ENCODE results near the gene MROH9. TPM values are rescaled to one million over a fixed set of nuclear protein-coding genes. Genes with fewer than 3 reads are reported as not detected.

The MROH9 gene
- total and polyA plus RNA-seq, 7 donors, result not detected

DNA sequence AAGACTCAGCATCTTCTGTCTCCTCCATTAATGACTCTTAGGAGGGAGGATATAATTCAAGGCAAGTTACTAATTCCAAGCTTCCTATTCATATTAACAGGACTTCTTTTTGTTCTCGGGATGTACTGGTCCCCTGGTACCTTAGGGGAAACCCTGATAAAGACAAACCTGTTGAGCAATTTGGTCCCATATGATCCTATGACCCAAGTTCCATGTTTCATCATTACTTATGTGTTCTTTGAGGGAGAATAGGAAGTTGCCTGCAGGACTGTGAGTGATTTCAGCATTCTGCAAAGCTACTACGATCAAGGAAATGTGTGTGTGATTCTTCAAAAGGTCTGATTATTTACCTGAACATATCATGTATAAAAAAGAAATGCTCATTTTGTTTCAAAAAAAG is 149.5 kb downstream of the MROH9 start:
- no peak overlapping the region for H3K27ac ChIP-seq
- H3K9me3 ChIP-seq, result no peaks in the 10 kb centered on the region
- H3K27me3 ChIP-seq (ENCODE audit: insufficient read depth in 3 of 3, low read length in 2 of 3), result no peaks in the 10 kb centered on the region
- no peak overlapping the region for H3K4me3 ChIP-seq
- TF ChIP-seq, protein P1, sequence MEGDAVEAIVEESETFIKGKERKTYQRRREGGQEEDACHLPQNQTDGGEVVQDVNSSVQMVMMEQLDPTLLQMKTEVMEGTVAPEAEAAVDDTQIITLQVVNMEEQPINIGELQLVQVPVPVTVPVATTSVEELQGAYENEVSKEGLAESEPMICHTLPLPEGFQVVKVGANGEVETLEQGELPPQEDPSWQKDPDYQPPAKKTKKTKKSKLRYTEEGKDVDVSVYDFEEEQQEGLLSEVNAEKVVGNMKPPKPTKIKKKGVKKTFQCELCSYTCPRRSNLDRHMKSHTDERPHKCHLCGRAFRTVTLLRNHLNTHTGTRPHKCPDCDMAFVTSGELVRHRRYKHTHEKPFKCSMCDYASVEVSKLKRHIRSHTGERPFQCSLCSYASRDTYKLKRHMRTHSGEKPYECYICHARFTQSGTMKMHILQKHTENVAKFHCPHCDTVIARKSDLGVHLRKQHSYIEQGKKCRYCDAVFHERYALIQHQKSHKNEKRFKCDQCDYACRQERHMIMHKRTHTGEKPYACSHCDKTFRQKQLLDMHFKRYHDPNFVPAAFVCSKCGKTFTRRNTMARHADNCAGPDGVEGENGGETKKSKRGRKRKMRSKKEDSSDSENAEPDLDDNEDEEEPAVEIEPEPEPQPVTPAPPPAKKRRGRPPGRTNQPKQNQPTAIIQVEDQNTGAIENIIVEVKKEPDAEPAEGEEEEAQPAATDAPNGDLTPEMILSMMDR (IDR thresholded peaks at IDR 0.05), result no peak
- intact Hi-C loops (cut with DNase I), result loop anchor here in 1 of 2 donors (10.0 kb wide), 1 partner anchor 230 kb away; the partner anchor contains the start of gene FMO4
- no peak for ATAC-seq
- 90 to 93% (median 92%) methylated on average over 2 of the region's 2 CpGs for WGBS, 3 donors
- H3K36me3 ChIP-seq (ENCODE audit: insufficient read depth in 1 of 2, low read depth in 1 of 2), result no peaks in the 10 kb centered on the region
- DNase-seq, result no peak
- no peaks in the 10 kb centered on the region for H3K4me1 ChIP-seq

DNA sequence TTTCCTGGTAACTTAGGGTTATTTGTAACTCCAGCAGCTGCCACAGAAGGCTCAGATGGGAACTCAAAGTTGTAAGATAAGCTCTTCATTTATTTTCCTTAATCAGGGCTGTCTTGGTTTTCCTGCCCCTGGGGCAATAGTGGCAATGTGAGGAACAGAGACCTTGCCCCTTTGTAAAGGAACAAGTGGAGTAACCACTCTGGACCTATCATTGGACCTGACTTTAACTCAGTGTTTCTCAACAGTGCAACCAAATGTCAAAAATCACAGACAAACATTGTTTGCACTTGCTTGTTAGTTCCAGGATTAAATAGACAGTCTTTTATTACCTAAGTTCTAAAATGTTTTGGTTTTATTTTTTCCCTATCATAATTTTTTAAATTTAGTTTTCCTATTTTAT is 152.6 kb downstream of the MROH9 start:
- H3K4me1 ChIP-seq, result no peaks in the 10 kb centered on the region
- no peaks in the 10 kb centered on the region for H3K27me3 ChIP-seq (ENCODE audit: insufficient read depth in 3 of 3, low read length in 2 of 3)
- ATAC-seq (no peak), DNase-seq (no peak)
- TF ChIP-seq, protein P1 (IDR thresholded peaks at IDR 0.05), result no peak
- no peaks in the 10 kb centered on the region for H3K36me3 ChIP-seq (ENCODE audit: insufficient read depth in 1 of 2, low read depth in 1 of 2)
- H3K9me3 ChIP-seq, result no peaks in the 10 kb centered on the region
- no peak overlapping the region for H3K4me3 ChIP-seq
- intact Hi-C loops (cut with DNase I), result loop anchor here in 1 of 2 donors (10.0 kb wide), 1 partner anchor 227 kb away; the partner anchor contains the start of gene FMO4
- H3K27ac ChIP-seq, result no peak overlapping the region

DNA sequence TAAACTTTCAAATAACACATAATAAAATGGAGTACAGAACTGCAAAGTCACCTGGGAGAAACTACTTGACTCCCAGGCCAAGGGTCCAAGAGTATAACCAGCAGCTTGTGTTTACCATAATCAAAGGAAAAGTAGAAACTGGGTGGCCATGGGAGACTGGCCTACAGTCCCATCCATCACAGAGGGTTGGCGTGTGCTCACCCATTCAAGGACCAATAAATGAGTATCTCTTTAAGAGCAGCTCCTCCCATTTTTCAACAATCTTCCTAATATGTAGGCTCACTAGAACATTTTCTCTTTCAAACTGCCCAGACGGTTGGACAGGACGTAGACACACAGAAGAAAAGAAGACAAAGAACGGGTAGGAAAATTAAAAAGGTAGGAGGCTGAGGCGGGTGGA is 155.3 kb downstream of the MROH9 start, which contains the start of gene FMO3:
Gene FMO3 (plus strand): TSS at position 302 of the 400 bp plus-strand sequence. CDS start 1,754 bp downstream, outside the sequence.
- Histone ChIP-seq H3K9me3 (no peaks in the 10 kb centered on the region), H3K27me3 (ENCODE audit: insufficient read depth in 3 of 3, low read length in 2 of 3) (no peaks in the 10 kb centered on the region), H3K36me3 (ENCODE audit: insufficient read depth in 1 of 2, low read depth in 1 of 2) (no peaks in the 10 kb centered on the region), H3K27ac (no peak within 1 kb of the TSS), H3K4me3 (no peak within 1 kb of the TSS), H3K4me1 (no peaks in the 10 kb centered on the region)
- DNase-seq (no peak), ATAC-seq (no peak)
- TF ChIP-seq, protein P1 (IDR thresholded peaks at IDR 0.05), result no peak
- intact Hi-C loops (cut with DNase I), result no loop called here
- 78 to 86% (median 84%) methylated on average over 5 of the region's 5 CpGs for WGBS, 3 donors

DNA sequence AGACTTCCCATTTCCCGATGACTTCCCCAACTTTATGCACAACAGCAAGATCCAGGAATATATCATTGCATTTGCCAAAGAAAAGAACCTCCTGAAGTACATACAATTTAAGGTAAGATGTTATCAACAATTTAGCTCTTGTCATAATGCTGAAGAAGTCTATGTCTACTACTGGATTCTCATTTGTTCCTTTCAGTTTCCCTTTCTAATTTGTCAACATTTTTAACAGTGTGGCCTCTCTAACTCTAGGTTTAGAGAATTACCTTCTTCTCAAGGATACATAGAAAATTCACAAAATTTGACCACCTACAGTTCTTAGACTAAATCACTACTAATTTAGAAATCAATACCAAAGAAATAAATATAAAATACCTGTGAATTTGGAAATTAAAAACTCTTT is 168.5 kb downstream of the MROH9 start:
- TF ChIP-seq, protein P1 (IDR thresholded peaks at IDR 0.05), result no peak
- 75 to 89% (median 78%) methylated on average over 1 of the region's 1 CpG for WGBS, 3 donors
- no peaks in the 10 kb centered on the region for H3K27me3 ChIP-seq (ENCODE audit: insufficient read depth in 3 of 3, low read length in 2 of 3)
- no peaks in the 10 kb centered on the region for H3K36me3 ChIP-seq (ENCODE audit: insufficient read depth in 1 of 2, low read depth in 1 of 2)
- ATAC-seq (no peak), DNase-seq (no peak)
- no peak overlapping the region for H3K4me3 ChIP-seq
- no peak overlapping the region for H3K27ac ChIP-seq
- intact Hi-C loops (cut with DNase I), result no loop called here
- no peaks in the 10 kb centered on the region for H3K4me1 ChIP-seq
- H3K9me3 ChIP-seq, result no peaks in the 10 kb centered on the region

DNA sequence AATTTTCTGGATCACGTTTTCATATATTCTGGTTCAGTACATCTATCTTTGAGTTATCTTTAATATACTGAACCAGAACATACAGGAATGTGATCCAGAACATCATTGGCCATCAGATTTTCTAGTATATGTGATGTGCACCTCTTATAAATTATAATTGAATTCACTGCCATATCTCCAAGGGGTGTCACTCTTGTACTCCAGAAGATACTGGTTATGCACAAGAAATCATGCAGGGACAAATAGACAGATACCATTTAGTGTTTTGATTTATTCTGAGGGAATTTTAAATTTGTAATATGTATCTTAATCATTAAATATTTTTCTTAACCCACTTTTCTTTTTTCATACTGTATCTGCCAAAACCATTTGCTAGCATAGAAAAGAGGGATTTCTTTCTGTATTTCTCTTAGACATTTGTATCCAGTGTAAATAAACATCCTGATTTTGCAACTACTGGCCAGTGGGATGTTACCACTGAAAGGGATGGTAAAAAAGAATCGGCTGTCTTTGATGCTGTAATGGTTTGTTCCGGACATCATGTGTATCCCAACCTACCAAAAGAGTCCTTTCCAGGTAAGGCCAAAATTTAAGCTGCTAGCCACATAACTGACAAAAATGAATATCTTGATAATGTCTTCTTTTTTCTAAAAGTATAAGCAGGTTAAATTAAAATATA is 172.1 kb downstream of the MROH9 start:
- no peaks in the 10 kb centered on the region for H3K9me3 ChIP-seq
- H3K4me3 ChIP-seq, result no peak overlapping the region
- H3K4me1 ChIP-seq, result no peaks in the 10 kb centered on the region
- DNase-seq, result no peak
- no peak for ATAC-seq
- 47 to 59% (median 57%) methylated on average over 3 of the region's 3 CpGs for WGBS, 3 donors
- intact Hi-C loops (cut with DNase I), result no loop called here
- H3K36me3 ChIP-seq (ENCODE audit: insufficient read depth in 1 of 2, low read depth in 1 of 2), result no peaks in the 10 kb centered on the region
- H3K27ac ChIP-seq, result no peak overlapping the region
- H3K27me3 ChIP-seq (ENCODE audit: insufficient read depth in 3 of 3, low read length in 2 of 3), result no peaks in the 10 kb centered on the region
- TF ChIP-seq, protein P1 (IDR thresholded peaks at IDR 0.05), result peak; percentile 6
